C1 segment of cervical spinal cord (tissue), 14 donors: ENCODE results near the gene KCNJ9.
A peak's percentile ranks its signal among the peaks of the same experiment; 100 is the strongest.

Source experiments
- DNase-seq, 14 donors: peaks; one replicate each; lab custom pipeline; 2025; lab: John Stamatoyannopoulos, UW

The KCNJ9 gene

GRCh38 chr1:160087118-160087662 is 5.9 kb downstream of the KCNJ9 start:
- peak in 1 of 14 donors; percentile 31 for DNase-seq

- DNase-seq: no peak
These were observed 8.5 kb downstream of the KCNJ9 start for GRCh38 chr1:160089883-160090282.

GRCh38 chr1:160090760-160091159 is 9.4 kb downstream of the KCNJ9 start:
- no peak for DNase-seq

GRCh38 chr1:160091666-160092223 is 10.4 kb downstream of the KCNJ9 start:
- DNase-seq: no peak

- peak in 7 of 14 donors; percentile 14 to 71 (median 32) for DNase-seq
These were observed 11.2 kb downstream of the KCNJ9 start for GRCh38 chr1:160092366-160093068.

GRCh38 chr1:160093069-160093395 is 11.7 kb downstream of the KCNJ9 start:
- DNase-seq: peak in 2 of 14 donors; percentile 50 to 58

- peak in 3 of 14 donors; percentile 14 to 57 (median 19) for DNase-seq
These were observed 12.4 kb downstream of the KCNJ9 start for GRCh38 chr1:160093624-160094290.

GRCh38 chr1:160094291-160094625 is 12.9 kb downstream of the KCNJ9 start:
- no peak for DNase-seq

- DNase-seq: peak in 2 of 14 donors; percentile 21 to 29
These were observed 13.5 kb downstream of the KCNJ9 start for GRCh38 chr1:160094806-160095205.

- peak in 11 of 14 donors; percentile 16 to 92 (median 69) for DNase-seq
These were observed 14.2 kb downstream of the KCNJ9 start for GRCh38 chr1:160095382-160096105.

GRCh38 chr1:160096274-160097116 is 15.2 kb downstream of the KCNJ9 start:
- peak in 3 of 14 donors; percentile 26 to 52 (median 41) for DNase-seq

- DNase-seq: peak in 3 of 14 donors; percentile 42 to 53 (median 51)
These were observed 16.0 kb downstream of the KCNJ9 start for GRCh38 chr1:160097151-160097910.

GRCh38 chr1:160097911-160098851 is 16.8 kb downstream of the KCNJ9 start, which contains the start of gene IGSF8:
IGSF8 (minus strand) TSS chr1:160098619; CDS start chr1:160098472, 147 bp downstream.
- peak in 13 of 14 donors; percentile 48 to 95 (median 91) for DNase-seq

- DNase-seq: peak; percentile 81 to 99 (median 95)
These were observed 17.7 kb downstream of the KCNJ9 start for GRCh38 chr1:160098852-160099561.

- DNase-seq: no peak
These were observed 18.5 kb downstream of the KCNJ9 start for GRCh38 chr1:160099716-160100375.

GRCh38 chr1:160101037-160101716 is 19.8 kb downstream of the KCNJ9 start:
- peak; percentile 47 to 92 (median 80) for DNase-seq
